Natural killer cell (primary cell): ENCODE data around the gene IGF2R. TPM values are rescaled to one million over a fixed set of nuclear protein-coding genes. Genes with fewer than 3 reads are reported as not detected.

Experiments used
- ATAC-seq, 3 donors: fragments of 150-1000 bp in 2 of 3; fragments of 200-7000 bp in 1 of 3; cut with Tn5 transposase; 1 replicate in 1 of 3; 2 replicates in 2 of 3; pipeline ENCODE4 v1.10.0; 2021; ENCODE audit warnings: mild to moderate bottlenecking in 2 of 3, moderate library complexity in 2 of 3
- DNase-seq, 2 donors: peaks; one replicate each; pipeline versions ENCODE4 v3.0.0 to v3.0.0-alpha.2; 2013 to 2021; ENCODE audit warnings: mixed read lengths in 1 of 2
- H3K27ac ChIP-seq: one replicate; pipeline ENCODE4 v1.5.1; 2013; ENCODE audit warnings: mild to moderate bottlenecking, low read length
- H3K27me3 ChIP-seq: one replicate; pipeline ENCODE4 v1.6.1; 2013; ENCODE audit warnings: low read length; ENCODE audit not compliant: control insufficient read depth, insufficient read depth
- H3K36me3 ChIP-seq: one replicate; pipeline ENCODE4 v1.6.1; 2013; ENCODE audit warnings: low read length; ENCODE audit not compliant: control insufficient read depth, insufficient read depth
- H3K4me1 ChIP-seq: one replicate; pipeline ENCODE4 v1.6.1; 2013; ENCODE audit warnings: low read length; ENCODE audit not compliant: control insufficient read depth, insufficient read depth
- H3K4me3 ChIP-seq: one replicate; pipeline ENCODE4 v1.5.1; 2013; ENCODE audit warnings: low read length
- H3K9me3 ChIP-seq: one replicate; pipeline ENCODE4 v1.6.1; 2013; ENCODE audit warnings: low read length; ENCODE audit not compliant: control insufficient read depth, insufficient read depth
- H3K27ac Mint-ChIP-seq, 2 donors: one replicate each; pipeline ENCODE4 v1.8.0; 2022; ENCODE audit warnings: mild to moderate bottlenecking in 2 of 2, mixed read lengths in 2 of 2, moderate library complexity in 1 of 2
- H3K27me3 Mint-ChIP-seq, 2 donors: one replicate each; pipeline ENCODE4 v1.8.0; 2022; ENCODE audit warnings: low read depth in 2 of 2, mixed read lengths in 2 of 2
- H3K36me3 Mint-ChIP-seq: one replicate; pipeline ENCODE4 v1.8.0; 2022; ENCODE audit warnings: mixed read lengths
- H3K4me1 Mint-ChIP-seq, 2 donors: one replicate each; pipeline ENCODE4 v1.8.0; 2022; ENCODE audit warnings: mixed read lengths in 2 of 2
- H3K4me3 Mint-ChIP-seq: one replicate; pipeline ENCODE4 v1.8.0; 2022; ENCODE audit warnings: mild to moderate bottlenecking, moderate library complexity, mixed read lengths
- H3K9me3 Mint-ChIP-seq, 2 donors: one replicate each; pipeline ENCODE4 v1.8.0; 2022; ENCODE audit warnings: mixed read lengths in 2 of 2
- WGBS: methylation state at CpG from one replicate; pipeline ENCODE4 v1.1.7; 2013; ENCODE audit warnings: missing lambda C conversion rate; ENCODE audit not compliant: insufficient coverage; 5-methylcytosine and 5-hydroxymethylcytosine counted together
- intact Hi-C: fragments of 100-400 bp; cut with micrococcal nuclease; formaldehyde crosslinking; loops from one replicate; pipeline ENCODE4 v1.14.2; 2022
- total RNA-seq, 4 donors: library from RNA; stranded (reverse); fragments of 120-200 nt in 1 of 4; gene quantifications; one replicate each; pipeline versions ENCODE4 v1.2.3 to v1.2.4, GENCODE V29; 2013 to 2022
- TF ChIP-seq, protein P1 (sequence below): fragments of 200-600 bp; IDR thresholded peaks from one replicate; pipeline ENCODE4 v1.8.0; 2022; ENCODE audit warnings: antibody characterized with exemption

The IGF2R gene
- total RNA-seq, 3 donors from 2014 or later (not counting 1 experiment from before 2014, with no cell fraction given), result 208 to 282 (median 253) TPM

DNA sequence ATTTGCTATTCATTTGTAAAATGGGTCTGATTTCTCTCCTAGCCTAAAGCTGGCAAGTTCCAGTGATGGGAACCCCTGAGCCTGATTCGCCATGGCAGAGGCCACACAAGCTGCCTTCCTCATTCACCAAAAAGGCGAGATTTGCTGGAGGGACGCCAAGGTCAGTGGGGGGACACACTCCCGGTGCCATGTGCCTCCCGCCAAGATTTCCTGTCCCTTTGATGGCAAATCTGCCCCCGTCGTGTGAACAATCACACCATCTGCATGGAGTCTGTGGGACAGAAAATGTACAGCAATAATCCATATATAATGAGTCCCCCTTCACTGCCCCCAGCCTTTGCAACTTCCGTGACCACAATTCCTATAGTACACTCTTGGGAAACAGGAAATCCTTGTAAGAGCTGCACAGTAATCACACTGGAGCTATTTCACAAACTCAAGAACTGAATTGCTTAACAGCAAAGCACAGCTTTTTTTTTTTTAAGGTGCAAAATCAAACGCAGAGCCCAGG lies 15.7 kb upstream of the IGF2R start:
- Mint-ChIP-seq H3K27me3 (peaks cover 8 to 32% of the 10 kb centered on the region in 2 donors), H3K36me3 (no peaks in the 10 kb centered on the region), H3K4me1 (peaks cover 0 to 7% of the 10 kb centered on the region in 2 donors), H3K27ac (no peak overlapping the region), H3K9me3 (no peaks in the 10 kb centered on the region), H3K4me3 (no peak overlapping the region)
- intact Hi-C loops, result no loop called here
- Histone ChIP-seq H3K4me3 (no peak overlapping the region), H3K27ac (no peak overlapping the region), H3K36me3 (no peaks in the 10 kb centered on the region), H3K27me3 (peaks cover 3% of the 10 kb centered on the region), H3K4me1 (peaks cover 6% of the 10 kb centered on the region), H3K9me3 (no peaks in the 10 kb centered on the region)
- TF ChIP-seq, protein P1, sequence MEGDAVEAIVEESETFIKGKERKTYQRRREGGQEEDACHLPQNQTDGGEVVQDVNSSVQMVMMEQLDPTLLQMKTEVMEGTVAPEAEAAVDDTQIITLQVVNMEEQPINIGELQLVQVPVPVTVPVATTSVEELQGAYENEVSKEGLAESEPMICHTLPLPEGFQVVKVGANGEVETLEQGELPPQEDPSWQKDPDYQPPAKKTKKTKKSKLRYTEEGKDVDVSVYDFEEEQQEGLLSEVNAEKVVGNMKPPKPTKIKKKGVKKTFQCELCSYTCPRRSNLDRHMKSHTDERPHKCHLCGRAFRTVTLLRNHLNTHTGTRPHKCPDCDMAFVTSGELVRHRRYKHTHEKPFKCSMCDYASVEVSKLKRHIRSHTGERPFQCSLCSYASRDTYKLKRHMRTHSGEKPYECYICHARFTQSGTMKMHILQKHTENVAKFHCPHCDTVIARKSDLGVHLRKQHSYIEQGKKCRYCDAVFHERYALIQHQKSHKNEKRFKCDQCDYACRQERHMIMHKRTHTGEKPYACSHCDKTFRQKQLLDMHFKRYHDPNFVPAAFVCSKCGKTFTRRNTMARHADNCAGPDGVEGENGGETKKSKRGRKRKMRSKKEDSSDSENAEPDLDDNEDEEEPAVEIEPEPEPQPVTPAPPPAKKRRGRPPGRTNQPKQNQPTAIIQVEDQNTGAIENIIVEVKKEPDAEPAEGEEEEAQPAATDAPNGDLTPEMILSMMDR, result no peak
- DNase-seq, result no peak
- WGBS, result 23% methylated on average over 9 of the region's 9 CpGs
- no peak for ATAC-seq

DNA sequence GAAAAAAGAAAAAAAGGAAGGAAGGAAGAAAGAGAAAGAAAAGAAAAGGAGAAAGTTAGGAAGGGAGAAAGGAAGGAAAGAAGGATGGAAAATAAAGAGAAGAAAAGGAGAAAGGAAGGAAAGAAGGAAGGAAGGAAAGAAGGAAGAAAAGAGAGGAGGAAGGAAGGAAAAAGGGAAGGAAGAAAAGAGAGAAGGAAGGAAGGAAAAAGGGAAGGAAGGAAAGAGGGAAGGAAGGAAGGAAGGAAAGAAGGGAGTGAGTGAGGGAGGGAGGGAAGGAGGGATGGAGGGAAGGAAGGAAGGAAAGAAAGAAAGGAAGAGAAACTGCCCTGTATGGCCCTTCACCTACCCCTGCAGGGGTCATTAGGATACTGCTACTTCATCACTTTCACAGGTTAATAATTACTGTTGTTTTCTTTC lies 12.9 kb upstream of the IGF2R start:
- ATAC-seq, result no peak
- H3K9me3 ChIP-seq, result no peaks in the 10 kb centered on the region
- Mint-ChIP-seq H3K4me3 (no peak overlapping the region), H3K27ac (no peak overlapping the region), H3K4me1 (peaks cover 5 to 7% of the 10 kb centered on the region in 2 donors), H3K36me3 (no peaks in the 10 kb centered on the region), H3K27me3 (peaks cover 12 to 32% of the 10 kb centered on the region in 2 donors), H3K9me3 (no peaks in the 10 kb centered on the region)
- peaks cover 11% of the 10 kb centered on the region for H3K4me1 ChIP-seq
- TF ChIP-seq, protein P1, result no peak
- H3K36me3 ChIP-seq, result no peaks in the 10 kb centered on the region
- no peak overlapping the region for H3K27ac ChIP-seq
- H3K4me3 ChIP-seq, result no peak overlapping the region
- intact Hi-C loops, result no loop called here
- DNase-seq, result no peak
- peaks cover 3% of the 10 kb centered on the region for H3K27me3 ChIP-seq

DNA sequence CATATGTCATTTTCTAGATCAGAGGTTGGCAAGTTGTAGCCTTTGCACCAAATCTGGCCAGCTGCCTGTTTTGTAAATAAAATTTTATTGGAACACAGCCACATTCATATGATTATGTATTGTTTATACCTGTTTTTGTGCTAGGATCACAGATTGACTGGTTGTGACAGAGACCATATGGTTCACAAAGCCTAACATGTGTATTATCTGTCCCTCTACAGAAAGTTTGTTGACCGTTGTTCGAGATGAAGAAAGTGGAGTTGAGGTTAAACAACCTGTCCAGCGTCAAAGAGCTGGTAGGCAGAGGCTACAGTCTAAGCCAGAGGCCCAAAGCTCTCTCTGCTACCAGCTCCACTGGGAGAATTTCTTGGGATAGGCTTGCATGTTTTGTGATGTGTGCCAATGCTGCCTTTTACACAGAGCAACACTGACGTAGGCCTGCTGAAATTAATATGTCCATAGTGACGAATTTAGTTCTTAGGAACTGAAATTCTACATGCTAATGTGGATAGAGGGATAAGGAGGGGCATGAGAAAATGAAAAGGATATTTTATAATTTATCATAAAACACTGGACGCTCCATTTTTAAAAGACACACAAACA lies 11.7 kb upstream of the IGF2R start:
- H3K27me3 ChIP-seq, result peaks cover 3% of the 10 kb centered on the region
- no peak overlapping the region for H3K27ac ChIP-seq
- Mint-ChIP-seq H3K27me3 (peaks cover 8 to 25% of the 10 kb centered on the region in 2 donors), H3K4me1 (peaks cover 5 to 7% of the 10 kb centered on the region in 2 donors), H3K9me3 (no peaks in the 10 kb centered on the region), H3K27ac (no peak overlapping the region), H3K36me3 (no peaks in the 10 kb centered on the region), H3K4me3 (no peak overlapping the region)
- no peak overlapping the region for H3K4me3 ChIP-seq
- H3K4me1 ChIP-seq, result peaks cover 8% of the 10 kb centered on the region
- ATAC-seq (no peak), DNase-seq (no peak)
- intact Hi-C loops, result no loop called here
- H3K9me3 ChIP-seq, result no peaks in the 10 kb centered on the region
- TF ChIP-seq, protein P1, result no peak
- 97% methylated on average over 6 of the region's 6 CpGs for WGBS
- H3K36me3 ChIP-seq, result no peaks in the 10 kb centered on the region
